Measurements from ENCODE around the gene NME2.

DNA sequence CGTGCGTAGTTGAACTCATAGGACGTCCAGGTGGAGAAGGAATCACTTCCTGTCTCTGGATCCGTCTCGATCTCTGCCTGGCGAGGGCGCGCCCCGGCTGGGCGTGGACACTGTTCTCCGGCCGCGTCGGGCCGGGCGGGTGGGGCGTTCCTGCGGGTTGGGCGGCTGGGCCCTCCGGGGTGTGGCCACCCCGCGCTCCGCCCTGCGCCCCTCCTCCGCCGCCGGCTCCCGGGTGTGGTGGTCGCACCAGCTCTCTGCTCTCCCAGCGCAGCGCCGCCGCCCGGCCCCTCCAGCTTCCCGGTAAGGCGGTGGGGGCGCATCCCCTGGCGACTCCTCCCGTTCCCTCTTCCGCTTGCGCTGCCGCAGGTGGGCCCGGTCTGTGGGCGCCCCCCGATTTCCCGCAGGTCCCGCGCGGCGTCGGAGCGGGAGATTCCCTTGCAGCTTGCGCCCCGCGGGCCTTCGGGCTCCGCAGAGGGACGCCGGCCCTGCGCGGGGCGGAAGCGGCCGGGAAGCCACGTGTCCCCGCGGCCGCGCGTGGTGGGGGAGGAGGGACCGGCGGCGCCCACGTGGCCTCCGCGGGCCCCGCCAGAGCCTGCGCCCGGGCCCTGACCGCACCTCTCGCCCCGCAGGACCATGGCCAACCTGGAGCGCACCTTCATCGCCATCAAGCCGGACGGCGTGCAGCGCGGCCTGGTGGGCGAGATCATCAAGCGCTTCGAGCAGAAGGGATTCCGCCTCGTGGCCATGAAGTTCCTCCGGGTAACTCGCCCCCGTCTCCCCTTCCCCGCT is at the start of gene NME2:
- TF ChIP-seq, protein P1, sequence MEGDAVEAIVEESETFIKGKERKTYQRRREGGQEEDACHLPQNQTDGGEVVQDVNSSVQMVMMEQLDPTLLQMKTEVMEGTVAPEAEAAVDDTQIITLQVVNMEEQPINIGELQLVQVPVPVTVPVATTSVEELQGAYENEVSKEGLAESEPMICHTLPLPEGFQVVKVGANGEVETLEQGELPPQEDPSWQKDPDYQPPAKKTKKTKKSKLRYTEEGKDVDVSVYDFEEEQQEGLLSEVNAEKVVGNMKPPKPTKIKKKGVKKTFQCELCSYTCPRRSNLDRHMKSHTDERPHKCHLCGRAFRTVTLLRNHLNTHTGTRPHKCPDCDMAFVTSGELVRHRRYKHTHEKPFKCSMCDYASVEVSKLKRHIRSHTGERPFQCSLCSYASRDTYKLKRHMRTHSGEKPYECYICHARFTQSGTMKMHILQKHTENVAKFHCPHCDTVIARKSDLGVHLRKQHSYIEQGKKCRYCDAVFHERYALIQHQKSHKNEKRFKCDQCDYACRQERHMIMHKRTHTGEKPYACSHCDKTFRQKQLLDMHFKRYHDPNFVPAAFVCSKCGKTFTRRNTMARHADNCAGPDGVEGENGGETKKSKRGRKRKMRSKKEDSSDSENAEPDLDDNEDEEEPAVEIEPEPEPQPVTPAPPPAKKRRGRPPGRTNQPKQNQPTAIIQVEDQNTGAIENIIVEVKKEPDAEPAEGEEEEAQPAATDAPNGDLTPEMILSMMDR (IDR thresholded peaks at IDR 0.05): no peak
- no peak for TF ChIP-seq POLR2A (IDR thresholded peaks at IDR 0.05)

All from lower leg skin (tissue), 3 donors.